Stimulated activated CD4-positive, alpha-beta T cell treated with anti-CD3 and anti-CD28 coated beads, Interleukin-2, amount 100 ng/mL, for 24 hours (primary cell): Measurements from ENCODE around the gene PDE6B.

Experiments used
- DNase-seq, 2 donors: peaks; one replicate each; pipeline ENCODE4 v3.0.0-alpha.2; 2020

Gene PDE6B

DNA sequence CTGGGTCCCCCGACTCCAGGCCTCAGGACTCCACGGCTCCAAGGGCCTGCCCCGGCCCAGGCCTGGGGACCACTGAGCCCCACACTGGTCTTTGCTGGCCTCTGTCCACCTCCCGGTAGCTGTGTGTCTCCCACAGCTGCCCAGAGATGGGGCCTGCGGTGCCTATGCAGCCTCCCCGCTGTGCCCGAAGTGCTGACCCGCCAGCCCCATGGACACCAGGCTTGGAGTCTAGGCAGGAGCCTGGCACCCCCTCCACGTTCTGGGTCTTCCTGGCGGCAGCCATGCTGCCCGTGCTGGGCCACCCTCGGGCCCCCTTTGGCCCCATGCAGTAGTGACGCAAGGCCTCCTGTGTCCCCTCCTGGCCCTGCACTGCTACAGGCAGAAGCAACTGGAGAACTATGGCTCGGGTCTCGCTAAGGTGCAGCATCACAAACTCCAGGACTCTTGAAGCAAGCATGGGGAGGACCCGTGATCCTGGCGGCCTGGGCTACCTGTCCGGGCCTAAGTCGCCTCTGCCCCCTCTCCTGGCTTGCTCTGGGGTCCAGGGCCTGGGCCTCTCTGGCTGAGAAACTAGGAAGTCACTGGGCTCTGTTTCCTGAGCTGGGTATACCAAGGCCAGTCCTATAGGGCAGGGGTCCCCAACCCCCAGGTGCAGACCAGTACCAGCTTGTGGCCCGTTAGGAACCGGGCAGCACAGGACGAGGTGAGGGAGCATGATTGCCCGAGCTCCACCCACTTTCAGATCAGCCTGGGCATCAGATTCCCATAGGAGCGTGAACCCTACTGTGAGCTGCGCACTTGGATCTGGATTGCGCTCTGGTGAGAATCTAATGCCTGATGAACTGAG, 49.9 kb downstream of the PDE6B start:
- DNase-seq: no peak

DNA sequence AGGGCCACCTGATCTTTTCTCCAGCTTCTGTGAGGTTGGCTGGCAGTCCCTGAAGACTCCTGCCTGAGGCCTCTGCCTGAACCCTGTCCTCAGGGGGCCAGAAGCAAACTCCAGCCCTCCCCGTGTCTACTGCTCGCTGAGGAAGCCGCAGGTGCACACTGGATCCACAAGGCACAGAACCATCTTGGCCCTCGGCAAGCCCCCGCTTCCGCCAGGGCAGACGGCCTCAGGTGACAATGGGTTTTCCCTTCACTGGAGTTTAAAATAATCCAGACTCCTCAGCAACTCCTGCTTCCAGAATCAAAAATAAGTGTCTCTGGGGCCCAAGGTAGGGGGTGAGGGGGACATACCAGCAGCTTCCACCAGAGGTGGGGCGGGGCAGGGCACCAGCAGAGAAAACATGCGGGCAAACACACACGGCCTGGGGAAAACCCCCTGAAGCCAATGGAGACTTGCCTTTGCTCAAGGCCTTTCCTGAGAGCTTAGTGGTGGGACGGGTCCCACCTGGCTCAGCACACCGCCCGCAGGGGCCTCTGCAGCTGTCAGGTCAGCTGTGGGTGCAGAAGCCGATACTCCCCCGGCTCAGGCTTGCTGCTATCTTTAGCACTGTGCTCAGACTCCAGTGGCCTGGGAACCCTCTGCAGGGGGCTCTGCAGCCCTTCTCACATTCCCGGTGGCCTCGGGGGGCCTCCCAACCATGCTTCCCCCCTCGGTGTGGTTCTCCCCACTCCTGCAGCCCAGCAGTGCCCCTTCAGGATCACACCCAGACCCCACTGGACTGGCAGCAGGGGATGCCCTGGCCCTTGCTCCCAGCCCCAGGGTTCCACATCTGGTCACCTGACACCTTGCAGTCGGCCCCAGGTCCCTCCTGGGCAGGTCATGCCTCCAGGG, 50.9 kb downstream of the PDE6B start:
- DNase-seq: no peak

- no peak for DNase-seq
Measured at GRCh38 chr4:676871-677235, 51.5 kb downstream of the PDE6B start.

- peak in 1 of 2 donors; percentile 53 for DNase-seq
Measured at GRCh38 chr4:677431-678293, 52.3 kb downstream of the PDE6B start.

GRCh38 chr4:678331-679103, 53.1 kb downstream of the PDE6B start:
- DNase-seq: no peak

DNA sequence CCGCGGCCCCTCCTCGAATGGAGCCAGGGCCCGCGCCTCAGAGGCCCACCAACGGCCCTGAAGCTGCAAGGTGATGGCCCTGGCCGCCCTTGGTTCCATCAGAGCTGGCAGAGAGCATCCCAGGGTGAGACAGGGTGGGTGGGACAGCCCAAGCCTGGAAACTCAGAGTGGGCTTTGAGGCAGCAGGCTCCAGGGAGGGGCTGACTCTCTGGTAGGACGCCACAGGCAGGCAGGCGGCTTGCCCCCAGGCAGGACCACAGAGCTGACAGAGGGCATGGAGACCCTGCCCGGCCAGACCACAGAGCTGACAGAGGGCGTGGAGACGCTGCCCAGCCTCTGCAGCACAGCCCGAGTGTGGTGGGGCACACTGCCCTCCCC, 53.7 kb downstream of the PDE6B start:
- DNase-seq: no peak

- no peak for DNase-seq
Measured at GRCh38 chr4:679629-680028, 54.3 kb downstream of the PDE6B start.

DNA sequence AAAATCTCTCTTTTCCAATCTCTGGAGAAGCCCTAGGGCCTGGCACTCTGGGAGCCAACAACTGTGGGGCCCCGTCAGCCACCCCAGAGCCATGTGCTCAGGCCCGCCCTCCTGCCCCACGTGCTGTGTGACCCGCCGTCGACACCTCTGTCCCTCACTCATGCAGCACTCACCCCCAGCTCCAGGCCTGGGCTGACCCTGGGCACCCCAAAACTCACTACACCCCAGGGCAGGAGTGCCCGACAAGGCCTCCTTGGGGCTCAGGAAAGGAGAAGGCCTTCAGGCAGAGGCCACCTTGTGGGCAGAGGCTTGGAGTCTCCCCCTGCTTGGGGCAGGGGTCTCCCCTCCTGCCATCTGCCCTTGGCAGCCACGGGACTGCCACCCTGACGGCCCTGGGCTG, 54.7 kb downstream of the PDE6B start:
- no peak for DNase-seq

DNA sequence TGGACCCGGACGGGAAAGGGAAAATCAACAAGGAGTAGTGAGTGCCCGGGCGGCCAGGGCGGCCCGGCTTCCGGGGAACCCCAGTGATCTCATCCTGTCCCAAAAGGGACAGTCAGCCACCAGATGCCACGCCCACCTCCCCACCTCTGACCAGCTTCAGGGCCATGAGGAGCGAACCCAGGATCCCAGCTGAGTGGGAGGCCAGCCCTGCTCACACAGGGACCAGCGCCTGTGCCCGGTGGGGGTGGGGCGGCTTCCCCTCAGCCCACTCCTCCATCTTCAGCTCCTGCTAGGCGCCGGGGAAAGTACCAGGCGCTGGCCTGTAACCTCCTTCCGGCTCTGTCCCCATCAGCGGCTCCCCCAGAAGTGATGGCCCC, 55.2 kb downstream of the PDE6B start:
- DNase-seq: no peak

GRCh38 chr4:680928-681645, 55.7 kb downstream of the PDE6B start:
- peak; percentile 54 to 56 for DNase-seq

GRCh38 chr4:681736-682451, 56.5 kb downstream of the PDE6B start:
- no peak for DNase-seq

DNA sequence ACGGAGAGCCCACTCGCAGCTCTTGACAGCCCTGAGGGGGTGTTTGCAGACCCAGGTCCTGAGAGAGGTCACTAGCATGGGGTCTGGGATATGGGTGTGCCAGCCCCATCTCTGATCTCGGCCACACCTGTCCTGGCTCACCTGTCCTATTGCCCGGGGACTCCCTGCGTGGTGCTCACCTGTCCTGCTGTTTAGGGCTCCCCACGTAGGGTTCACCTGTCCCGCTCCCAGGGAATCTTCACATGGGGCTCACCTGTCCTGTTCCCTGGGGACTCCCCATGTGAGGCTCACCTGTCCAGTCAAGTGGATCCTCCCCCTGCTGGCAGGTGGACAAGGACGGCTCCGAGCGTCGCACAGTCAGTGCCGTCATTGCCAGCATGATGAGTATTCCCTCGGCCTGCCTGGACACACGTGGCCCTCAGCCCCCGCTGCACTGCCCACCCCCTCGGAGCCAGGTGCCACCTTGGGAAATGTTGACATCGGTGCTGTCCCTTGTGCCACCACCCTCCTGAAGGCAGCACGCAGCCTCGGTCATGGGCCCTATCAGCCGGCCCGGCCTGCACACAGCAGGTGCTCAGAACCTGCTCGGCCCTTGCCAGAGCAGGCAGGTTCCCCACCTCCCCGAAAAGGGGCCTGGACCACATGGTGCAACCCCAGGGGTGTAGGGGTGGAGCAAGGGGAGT, 57.3 kb downstream of the PDE6B start:
- no peak for DNase-seq

- DNase-seq: no peak
Measured at GRCh38 chr4:683247-683897, 58.0 kb downstream of the PDE6B start.

- DNase-seq: peak in 1 of 2 donors; percentile 43
Measured at GRCh38 chr4:683982-684622, 58.7 kb downstream of the PDE6B start.

DNA sequence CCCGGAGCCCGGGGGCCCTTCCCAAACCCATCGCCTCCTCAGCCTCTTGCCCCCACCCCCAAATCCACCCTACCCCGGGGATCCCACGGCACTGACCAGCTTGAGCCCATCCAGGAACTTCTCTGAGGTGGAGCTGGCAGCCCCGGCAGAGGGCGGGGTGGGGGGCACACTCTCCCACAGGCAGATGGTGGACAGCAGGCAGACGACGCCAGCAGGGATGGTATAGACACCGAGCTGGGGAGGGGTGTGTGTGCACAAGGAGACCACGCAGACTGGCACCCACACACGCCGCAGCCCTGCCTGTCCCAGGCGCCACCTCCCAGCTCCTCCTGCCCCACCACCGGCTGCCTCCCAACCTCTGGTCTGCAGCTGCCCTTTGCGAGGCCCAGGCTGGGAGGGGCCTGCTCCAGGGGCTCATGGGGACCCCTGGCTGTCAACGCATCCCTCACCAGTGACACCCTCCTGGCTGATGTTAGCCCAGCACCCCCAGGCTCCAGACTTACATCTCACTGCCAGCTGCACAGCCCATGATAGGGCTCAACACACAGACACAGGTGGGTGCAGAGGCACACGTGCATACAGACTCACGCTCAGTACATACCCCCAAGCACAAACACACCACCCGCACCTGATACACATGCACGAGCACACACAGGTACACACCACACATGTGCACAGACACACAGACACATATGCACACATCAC, 59.4 kb downstream of the PDE6B start:
- no peak for DNase-seq

DNA sequence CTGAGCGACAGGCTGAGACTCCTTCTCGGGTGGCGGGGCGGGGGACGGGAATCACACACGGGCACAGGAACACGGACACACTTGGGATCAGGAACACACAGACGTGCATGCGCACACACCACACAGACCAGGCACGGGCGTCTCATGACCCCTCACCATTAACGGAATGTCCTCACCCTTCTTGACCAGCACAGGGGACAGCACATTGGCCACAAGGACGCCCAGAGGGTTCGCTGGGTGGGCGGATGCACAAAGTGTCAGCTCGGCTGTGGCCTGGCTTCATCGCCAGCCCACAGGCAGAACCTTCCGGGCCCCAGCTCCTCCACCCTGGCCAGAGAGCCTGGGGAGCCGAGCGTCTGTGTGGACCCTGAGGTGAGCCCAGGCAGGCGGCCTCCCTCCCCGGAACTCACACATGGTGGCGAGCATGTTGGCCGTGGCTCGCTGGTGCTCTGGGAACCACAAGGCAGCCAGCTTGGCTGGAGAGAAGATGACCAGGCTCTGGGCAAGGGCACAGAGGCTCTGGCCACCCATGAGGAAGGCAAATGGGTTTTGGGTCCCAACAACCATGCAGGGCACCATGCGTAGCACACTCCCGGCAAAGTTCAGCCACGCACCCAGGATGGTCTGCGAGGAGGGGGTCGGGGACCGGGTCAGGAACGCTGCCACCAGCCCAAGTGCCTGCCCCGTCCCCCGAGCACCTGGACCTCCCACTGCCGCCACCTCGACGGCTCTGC, 60.5 kb downstream of the PDE6B start:
- DNase-seq: no peak

- no peak for DNase-seq
Measured at GRCh38 chr4:686413-687040, 61.2 kb downstream of the PDE6B start.
